Epidermal melanocyte (primary cell): ENCODE data around the gene SRGN.

ENCODE experiments used
- DNase-seq: peaks from one replicate; pipeline ENCODE4 v3.0.0; 2011; ENCODE audit warnings: low spot score; ENCODE audit not compliant: insufficient read length

The SRGN gene

GRCh38 chr10:69061305-69062161, 26.4 kb upstream of the SRGN start:
- DNase-seq, result peak; percentile 33

GRCh38 chr10:69062901-69063300, 25.0 kb upstream of the SRGN start:
- DNase-seq, result no peak

GRCh38 chr10:69064762-69065328, 23.1 kb upstream of the SRGN start:
- DNase-seq, result no peak

GRCh38 chr10:69065406-69066361, 22.2 kb upstream of the SRGN start:
- DNase-seq, result no peak

GRCh38 chr10:69067189-69067588, 20.7 kb upstream of the SRGN start:
- DNase-seq, result no peak

- no peak for DNase-seq
These were observed 19.4 kb upstream of the SRGN start for GRCh38 chr10:69068549-69068948.

GRCh38 chr10:69069090-69070042, 18.5 kb upstream of the SRGN start:
- DNase-seq, result peak; percentile 66

GRCh38 chr10:69070951-69071350, 17.0 kb upstream of the SRGN start:
- no peak for DNase-seq

- DNase-seq, result no peak
These were observed 16.3 kb upstream of the SRGN start for GRCh38 chr10:69071610-69072009.

- no peak for DNase-seq
These were observed 14.9 kb upstream of the SRGN start for GRCh38 chr10:69073026-69073425.

- DNase-seq, result no peak
These were observed 14.1 kb upstream of the SRGN start for GRCh38 chr10:69073736-69074364.

- no peak for DNase-seq
These were observed 13.4 kb upstream of the SRGN start for GRCh38 chr10:69074532-69074931.

- no peak for DNase-seq
These were observed 12.5 kb upstream of the SRGN start for GRCh38 chr10:69075431-69075830.

GRCh38 chr10:69078311-69078710, 9.6 kb upstream of the SRGN start:
- no peak for DNase-seq

- DNase-seq, result no peak
These were observed 7.7 kb upstream of the SRGN start for GRCh38 chr10:69080226-69080625.

GRCh38 chr10:69086001-69086509, 1.8 kb upstream of the SRGN start:
- no peak for DNase-seq

- no peak for DNase-seq
These were observed 517 bp downstream of the SRGN start for GRCh38 chr10:69088471-69088769.

GRCh38 chr10:69088801-69089501, 1.0 kb downstream of the SRGN start:
- no peak for DNase-seq
